ENCODE results near the gene ACOD1.

GRCh38 chr13:76993021-76993420 lies 44.7 kb downstream of the ACOD1 start:
- TF ChIP-seq CTCF (IDR thresholded peaks at IDR 0.05; ENCODE audit: low read depth, low read length) = no peak
- TF ChIP-seq EZH2phosphoT487 (IDR thresholded peaks at IDR 0.05; ENCODE audit: low read depth) = no peak
